Ishikawa (cell line): ENCODE measurements around the gene CFC1.
"Not testable (repeated sequence)": the region's sequence is repeated elsewhere in the genome, so short reads cannot be mapped to it uniquely, and the experiment has no call there.

ENCODE experiments used
- CREB1 ChIP-seq: IDR thresholded peaks from 2 replicates; pipeline ENCODE4 v1.6.1; 2012; ENCODE audit warnings: low read depth
- EGR1 ChIP-seq: IDR thresholded peaks from 2 replicates; pipeline ENCODE4 v1.6.1; 2012
- NFIC ChIP-seq: IDR thresholded peaks from 2 replicates; pipeline ENCODE4 v1.6.1; 2012
- RAD21 ChIP-seq: IDR thresholded peaks from 2 replicates; pipeline ENCODE4 v1.6.1; 2012; ENCODE audit warnings: low read depth
- TAF1 ChIP-seq: IDR thresholded peaks from 2 replicates; pipeline ENCODE4 v1.6.1; 2012; ENCODE audit warnings: low read depth, mild to moderate bottlenecking
- ZBTB7A ChIP-seq: IDR thresholded peaks from 2 replicates; pipeline ENCODE4 v1.6.1; 2012; ENCODE audit warnings: low read depth

The CFC1 gene

GRCh38 chr2:130599393-130599792, at the start of gene CFC1:
Gene CFC1, minus strand, starts transcription at chr2:130599575. Its CDS starts 288 bp downstream, at chr2:130599287.
- TF ChIP-seq CREB1, TAF1, ZBTB7A: not testable (repeated sequence)

- not testable (repeated sequence) for TF ChIP-seq EGR1, RAD21, NFIC
Observed at GRCh38 chr2:130611140-130611539, 11.8 kb upstream of the CFC1 start, which contains the start of gene POTEJ. Gene POTEJ, plus strand, starts transcription at chr2:130611440. Its CDS starts 93 bp downstream, at chr2:130611533.
